Stimulated activated naive CD8-positive, alpha-beta T cell treated with anti-CD3 and anti-CD28 coated beads, Interleukin-15, amount 100 ng/mL, for 72 hours (primary cell): Measurements from ENCODE around the gene FBXL19.

Experiments used
- ATAC-seq: fragments of 150-1000 bp; cut with Tn5 transposase; 2 replicates; pipeline ENCODE4 v1.10.0; 2021; ENCODE audit warnings: mild to moderate bottlenecking, moderate library complexity
- DNase-seq, 2 donors: peaks; one replicate each; pipeline ENCODE4 v3.0.0; 2021 to 2022
- H3K27ac Mint-ChIP-seq, 2 donors: one replicate each; pipeline ENCODE4 v1.8.0; 2022; ENCODE audit warnings: mild to moderate bottlenecking in 2 of 2, mixed read lengths in 2 of 2, moderate library complexity in 2 of 2
- H3K27me3 Mint-ChIP-seq: one replicate; pipeline ENCODE4 v1.8.0; 2022; ENCODE audit warnings: mixed read lengths
- H3K4me1 Mint-ChIP-seq: one replicate; pipeline ENCODE4 v1.8.0; 2022; ENCODE audit warnings: mild to moderate bottlenecking, mixed read lengths
- H3K4me3 Mint-ChIP-seq, 2 donors: one replicate each; pipeline ENCODE4 v1.8.0; 2022; ENCODE audit warnings: mild to moderate bottlenecking in 2 of 2, mixed read lengths in 2 of 2, moderate library complexity in 1 of 2
- H3K9me3 Mint-ChIP-seq, 2 donors: one replicate each; pipeline ENCODE4 v1.8.0; 2022; ENCODE audit warnings: mixed read lengths in 2 of 2

FBXL19 gene

GRCh38 chr16:30989469-30990047 is 66.2 kb downstream of the FBXL19 start:
- no peak overlapping the region for H3K4me3 Mint-ChIP-seq
- peaks cover 26% of the 10 kb centered on the region for H3K4me1 Mint-ChIP-seq
- no peaks in the 10 kb centered on the region for H3K27me3 Mint-ChIP-seq
- DNase-seq (no peak), ATAC-seq (no peak)
- H3K27ac Mint-ChIP-seq: no peak overlapping the region
- no peaks in the 10 kb centered on the region for H3K9me3 Mint-ChIP-seq

GRCh38 chr16:30990105-30990504 is 66.7 kb downstream of the FBXL19 start:
- no peak for ATAC-seq
- DNase-seq: no peak
- Mint-ChIP-seq H3K9me3 (no peaks in the 10 kb centered on the region), H3K27me3 (no peaks in the 10 kb centered on the region), H3K4me3 (no peak overlapping the region), H3K4me1 (peaks cover 26% of the 10 kb centered on the region), H3K27ac (no peak overlapping the region)

GRCh38 chr16:30991052-30991451 is 67.7 kb downstream of the FBXL19 start:
- DNase-seq (no peak), ATAC-seq (no peak)
- no peaks in the 10 kb centered on the region for H3K27me3 Mint-ChIP-seq
- peak overlapping the region; percentile 33 to 80 for H3K27ac Mint-ChIP-seq
- no peaks in the 10 kb centered on the region for H3K9me3 Mint-ChIP-seq
- H3K4me3 Mint-ChIP-seq: no peak overlapping the region
- peaks cover 26% of the 10 kb centered on the region for H3K4me1 Mint-ChIP-seq

- H3K9me3 Mint-ChIP-seq: no peaks in the 10 kb centered on the region
- peaks cover 33% of the 10 kb centered on the region for H3K4me1 Mint-ChIP-seq
- H3K27me3 Mint-ChIP-seq: no peaks in the 10 kb centered on the region
- ATAC-seq: no peak
- no peak for DNase-seq
- H3K4me3 Mint-ChIP-seq: no peak overlapping the region
- H3K27ac Mint-ChIP-seq: no peak overlapping the region
These were observed 69.0 kb downstream of the FBXL19 start for GRCh38 chr16:30992276-30992780.

- H3K4me3 Mint-ChIP-seq: no peak overlapping the region
- peaks cover 33% of the 10 kb centered on the region for H3K4me1 Mint-ChIP-seq
- no peak for ATAC-seq
- no peaks in the 10 kb centered on the region for H3K9me3 Mint-ChIP-seq
- DNase-seq: no peak
- H3K27me3 Mint-ChIP-seq: no peaks in the 10 kb centered on the region
- H3K27ac Mint-ChIP-seq: no peak overlapping the region
These were observed 69.8 kb downstream of the FBXL19 start for GRCh38 chr16:30992931-30993816.

- Mint-ChIP-seq H3K4me3 (peak overlapping the region; percentile 90 to 91), H3K4me1 (peaks cover 33% of the 10 kb centered on the region), H3K27ac (peak overlapping the region in 1 of 2 donors; percentile 59), H3K9me3 (no peaks in the 10 kb centered on the region), H3K27me3 (no peaks in the 10 kb centered on the region)
- no peak for DNase-seq
- no peak for ATAC-seq
These were observed 72.6 kb downstream of the FBXL19 start for GRCh38 chr16:30995927-30996323.

GRCh38 chr16:30996324-30996984 is 73.1 kb downstream of the FBXL19 start:
- H3K27ac Mint-ChIP-seq: peak overlapping the region; percentile 55 to 59
- ATAC-seq (peak; percentile 9), DNase-seq (no peak)
- no peaks in the 10 kb centered on the region for H3K9me3 Mint-ChIP-seq
- H3K4me3 Mint-ChIP-seq: peak overlapping the region; percentile 90 to 91
- H3K27me3 Mint-ChIP-seq: no peaks in the 10 kb centered on the region
- H3K4me1 Mint-ChIP-seq: peaks cover 33% of the 10 kb centered on the region

- Mint-ChIP-seq H3K9me3 (no peaks in the 10 kb centered on the region), H3K4me3 (peak overlapping the region; percentile 90 to 91), H3K27me3 (no peaks in the 10 kb centered on the region), H3K27ac (peak overlapping the region; percentile 55 to 78), H3K4me1 (peaks cover 33% of the 10 kb centered on the region)
- peak; percentile 76 to 77 for DNase-seq
- ATAC-seq: peak; percentile 95
These were observed 73.8 kb downstream of the FBXL19 start for GRCh38 chr16:30996985-30997724.

GRCh38 chr16:30997725-30998711 is 74.6 kb downstream of the FBXL19 start:
- peak overlapping the region; percentile 90 to 91 for H3K4me3 Mint-ChIP-seq
- DNase-seq (no peak), ATAC-seq (no peak)
- peak overlapping the region in 1 of 2 donors; percentile 78 for H3K27ac Mint-ChIP-seq
- H3K9me3 Mint-ChIP-seq: no peaks in the 10 kb centered on the region
- no peaks in the 10 kb centered on the region for H3K27me3 Mint-ChIP-seq
- peaks cover 27% of the 10 kb centered on the region for H3K4me1 Mint-ChIP-seq
